Measurements from ENCODE around the gene HLA-DPA1.
"Not testable (repeated sequence)": the region's sequence is repeated elsewhere in the genome, so short reads cannot be mapped to it uniquely, and the experiment has no call there.

The HLA-DPA1 gene
- total RNA-seq, result 7.1 to 10.3 (median 8.5) reads per million in 3 experiments

GRCh38 chr6:33073431-33073871 is at the start of gene HLA-DPA1:
HLA-DPA1 (minus strand) TSS chr6:33073649.
- peak; percentile 31 for DNase-seq

- no peak for DNase-seq
Measured at GRCh38 chr6:33123181-33123580, 49.7 kb upstream of the HLA-DPA1 start.

GRCh38 chr6:33120001-33120400 is 46.6 kb upstream of the HLA-DPA1 start:
- no peak for DNase-seq

GRCh38 chr6:33118525-33119123 is 45.2 kb upstream of the HLA-DPA1 start:
- peak; percentile 58 for DNase-seq

GRCh38 chr6:33117811-33118277 is 44.4 kb upstream of the HLA-DPA1 start:
- no peak for DNase-seq

GRCh38 chr6:33116841-33117711 is 43.6 kb upstream of the HLA-DPA1 start:
- DNase-seq, result no peak

GRCh38 chr6:33116417-33116816 is 43.0 kb upstream of the HLA-DPA1 start:
- DNase-seq, result no peak

GRCh38 chr6:33114406-33114805 is 41.0 kb upstream of the HLA-DPA1 start:
- no peak for DNase-seq

GRCh38 chr6:33113755-33114154 is 40.3 kb upstream of the HLA-DPA1 start:
- DNase-seq, result no peak

- peak; percentile 29 for DNase-seq
Measured at GRCh38 chr6:33112148-33112547, 38.7 kb upstream of the HLA-DPA1 start.

- DNase-seq, result no peak
Measured at GRCh38 chr6:33108307-33108706, 34.9 kb upstream of the HLA-DPA1 start.

- no peak for DNase-seq
Measured at GRCh38 chr6:33107641-33108040, 34.2 kb upstream of the HLA-DPA1 start.

GRCh38 chr6:33105916-33106871 is 32.7 kb upstream of the HLA-DPA1 start:
- DNase-seq, result no peak

- DNase-seq, result no peak
Measured at GRCh38 chr6:33105386-33105785, 31.9 kb upstream of the HLA-DPA1 start.

- DNase-seq, result no peak
Measured at GRCh38 chr6:33104887-33105286, 31.4 kb upstream of the HLA-DPA1 start.

GRCh38 chr6:33103776-33104175 is 30.3 kb upstream of the HLA-DPA1 start:
- no peak for DNase-seq

- not testable (repeated sequence) for DNase-seq
Measured at GRCh38 chr6:33101121-33101737, 27.8 kb upstream of the HLA-DPA1 start.

GRCh38 chr6:33095681-33096080 is 22.2 kb upstream of the HLA-DPA1 start:
- no peak for DNase-seq

- no peak for DNase-seq
Measured at GRCh38 chr6:33093855-33094254, 20.4 kb upstream of the HLA-DPA1 start.

GRCh38 chr6:33092385-33092784 is 18.9 kb upstream of the HLA-DPA1 start:
- no peak for DNase-seq

- peak; percentile 25 for DNase-seq
Measured at GRCh38 chr6:33091957-33092356, 18.5 kb upstream of the HLA-DPA1 start.

- no peak for DNase-seq
Measured at GRCh38 chr6:33088931-33089620, 15.6 kb upstream of the HLA-DPA1 start.
